Small intestine (tissue), 7 donors: ENCODE measurements around the gene ACTG1. TPM values are rescaled to one million over a fixed set of nuclear protein-coding genes. Genes with fewer than 3 reads are reported as not detected.

Source experiments
- DNase-seq, 2 donors: peaks; one replicate each; pipeline versions ENCODE4 v3.0.0 to v3.0.0-alpha.2; 2013
- FAIRE-seq: peaks from 2 replicates; lab custom pipeline; 2012; peaks lifted over from hg19 to GRCh38; lab: Jason Lieb, UNC
- H3K27ac ChIP-seq, 3 donors: one replicate each; pipeline ENCODE4 v1.5.1; 2013; ENCODE audit warnings: low read length in 2 of 3, mild to moderate bottlenecking in 2 of 3, control low read depth in 1 of 3, inconsistent platforms in 1 of 3, low read depth in 1 of 3, moderate library complexity in 1 of 3
- H3K27me3 ChIP-seq, 3 donors: one replicate each; pipeline ENCODE4 v1.6.1; 2013; ENCODE audit warnings: low read length in 3 of 3, inconsistent platforms in 1 of 3; ENCODE audit not compliant: control insufficient read depth in 3 of 3, insufficient read depth in 3 of 3
- H3K36me3 ChIP-seq, 3 donors: one replicate each; pipeline ENCODE4 v1.6.1; 2013; ENCODE audit warnings: low read length in 3 of 3, inconsistent platforms in 1 of 3, low read depth in 1 of 3, mild to moderate bottlenecking in 1 of 3, moderate library complexity in 1 of 3; ENCODE audit not compliant: control insufficient read depth in 3 of 3, insufficient read depth in 2 of 3
- H3K4me1 ChIP-seq, 3 donors: one replicate each; pipeline ENCODE4 v1.6.1; 2013; ENCODE audit warnings: low read length in 2 of 3, inconsistent platforms in 1 of 3, low read depth in 1 of 3, mild to moderate bottlenecking in 1 of 3, moderate library complexity in 1 of 3; ENCODE audit not compliant: control insufficient read depth in 3 of 3, insufficient read depth in 2 of 3
- H3K4me3 ChIP-seq, 3 donors: one replicate each; pipeline ENCODE4 v1.5.1; 2013; ENCODE audit warnings: low read length in 3 of 3, control low read depth in 1 of 3, inconsistent platforms in 1 of 3, low read depth in 1 of 3, mild to moderate bottlenecking in 1 of 3, moderate library complexity in 1 of 3
- H3K9me3 ChIP-seq, 2 donors: one replicate each; pipeline ENCODE4 v1.6.1; 2013; ENCODE audit warnings: low read depth in 1 of 2, low read length in 1 of 2; ENCODE audit not compliant: control insufficient read depth in 2 of 2, insufficient read depth in 1 of 2
- WGBS, 3 donors: extraction: QIAGEN DNeasy Blood & Tissue Kit; methylation state at CpG; one replicate each; pipeline ENCODE4 v1.1.7; 2013; 5-methylcytosine and 5-hydroxymethylcytosine counted together
- polyA plus RNA-seq, 4 donors: library from polyadenylated mRNA; stranded (reverse) in 3 of 4; unstranded in 1 of 4; fragments of 200-250 nt in 3 of 4; fragments of 120-200 nt in 1 of 4; gene quantifications; one replicate each; pipeline versions ENCODE4 v1.2.1 to v1.2.3, GENCODE V29; 2013
- donor health status: healthy with polysubstance abuse.
- donor health status: control.
- donor health status: control.
- donor health status: Bipolar disorder and iron deficiency.
- donor health status: healthy.

ACTG1 gene
- polyA plus RNA-seq, 4 donors = 1,318 to 3,459 (median 1,787) TPM

DNA sequence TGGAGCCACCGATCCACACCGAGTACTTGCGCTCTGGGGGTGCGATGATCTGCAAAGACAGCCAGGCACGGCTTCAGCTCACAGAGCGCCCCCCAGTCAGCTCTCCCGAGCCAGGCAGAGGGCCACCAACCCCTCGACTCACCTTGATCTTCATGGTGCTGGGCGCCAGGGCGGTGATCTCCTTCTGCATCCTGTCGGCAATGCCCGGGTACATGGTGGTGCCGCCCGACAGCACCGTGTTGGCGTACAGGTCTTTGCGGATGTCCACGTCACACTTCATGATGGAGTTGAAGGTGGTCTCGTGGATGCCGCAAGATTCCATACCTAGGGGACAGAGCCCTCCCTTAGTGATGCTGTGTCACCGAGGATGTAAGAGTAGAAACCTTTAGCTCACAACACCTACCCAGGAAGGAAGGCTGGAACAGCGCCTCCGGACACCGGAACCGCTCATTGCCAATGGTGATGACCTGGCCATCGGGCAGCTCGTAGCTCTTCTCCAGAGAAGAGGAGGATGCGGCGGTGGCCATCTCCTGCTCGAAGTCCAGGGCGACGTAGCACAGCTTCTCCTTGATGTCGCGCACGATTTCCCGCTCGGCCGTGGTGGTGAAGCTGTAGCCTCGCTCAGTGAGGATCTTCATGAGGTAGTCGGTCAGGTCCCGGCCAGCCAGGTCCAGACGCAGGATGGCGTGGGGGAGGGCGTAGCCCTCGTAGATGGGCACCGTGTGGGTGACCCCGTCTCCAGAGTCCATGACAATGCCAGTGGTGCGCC lies 1.6 kb downstream of the ACTG1 start:
- DNase-seq = no peak
- H3K27ac ChIP-seq = peak overlapping the region; percentile 91 to 97 (median 93)
- H3K4me1 ChIP-seq = peaks cover 0 to 15% (median 2%) of the 10 kb centered on the region in 3 donors
- H3K9me3 ChIP-seq = peaks cover 0 to 7% of the 10 kb centered on the region in 2 donors
- peaks cover 13 to 46% (median 15%) of the 10 kb centered on the region in 3 donors for H3K36me3 ChIP-seq
- 0 to 2% (median 1%) methylated on average over 48 of the region's 48 CpGs for WGBS, 3 donors
- peak overlapping the region; percentile 89 to 100 (median 97) for H3K4me3 ChIP-seq
- no peaks in the 10 kb centered on the region for H3K27me3 ChIP-seq
- no peak for FAIRE-seq

- Histone ChIP-seq H3K27ac (peak overlapping the region; percentile 91 to 97 (median 93)), H3K36me3 (peaks cover 13 to 40% (median 15%) of the 10 kb centered on the region in 3 donors), H3K4me3 (peak overlapping the region; percentile 89 to 100 (median 97)), H3K27me3 (no peaks in the 10 kb centered on the region), H3K4me1 (peaks cover 0 to 9% (median 2%) of the 10 kb centered on the region in 3 donors), H3K9me3 (peaks cover 0 to 7% of the 10 kb centered on the region in 2 donors)
- DNase-seq = no peak
- FAIRE-seq = no peak
- WGBS, 3 donors = 1 to 4% (median 2%) methylated on average over 22 of the region's 22 CpGs
Measured at GRCh38 chr17:81509972-81510784, 2.4 kb downstream of the ACTG1 start.

DNA sequence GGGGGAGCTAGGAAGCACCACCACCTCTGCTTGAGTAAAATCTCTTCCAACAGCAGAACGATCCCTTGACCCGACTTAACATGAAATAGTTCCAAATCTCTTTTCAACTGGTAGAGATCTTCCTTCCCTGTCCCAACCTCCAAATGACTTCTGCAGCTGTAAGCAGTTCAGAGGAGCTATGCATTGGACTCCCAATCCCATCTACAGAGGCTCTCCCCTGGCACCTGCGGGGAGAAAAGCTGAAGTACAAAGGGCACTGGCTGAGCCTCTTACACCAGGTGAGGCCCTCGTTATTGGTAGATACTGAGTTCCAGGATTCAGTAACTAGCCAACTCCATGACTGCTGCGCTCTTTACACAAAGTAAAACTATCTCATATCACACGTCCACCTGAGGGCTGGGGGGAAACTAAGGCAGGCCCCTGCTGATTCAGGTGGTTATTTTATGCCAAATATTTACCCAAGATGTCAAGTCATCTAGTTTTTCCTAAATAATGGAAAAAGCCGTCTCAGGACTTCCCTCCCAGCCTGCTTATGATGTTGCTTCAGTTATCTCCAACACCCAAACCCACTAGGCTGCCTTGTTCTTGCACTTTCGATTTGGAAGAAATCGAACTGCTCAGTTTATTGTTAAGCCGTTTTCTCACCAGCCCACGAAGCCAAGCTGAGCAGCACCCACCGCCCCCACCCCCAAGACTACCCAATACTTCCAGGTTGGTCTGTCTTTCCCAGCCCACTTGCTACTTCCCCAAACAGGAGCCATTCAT lies 3.2 kb downstream of the ACTG1 start:
- Histone ChIP-seq H3K4me3 (peak overlapping the region; percentile 89 to 100 (median 97)), H3K27me3 (no peaks in the 10 kb centered on the region), H3K36me3 (peaks cover 13 to 40% (median 15%) of the 10 kb centered on the region in 3 donors), H3K4me1 (peaks cover 0 to 9% (median 2%) of the 10 kb centered on the region in 3 donors), H3K9me3 (peaks cover 0 to 7% of the 10 kb centered on the region in 2 donors), H3K27ac (peak overlapping the region; percentile 72 to 93 (median 78))
- 3 to 14% (median 5%) methylated on average over 12 of the region's 12 CpGs for WGBS, 3 donors
- FAIRE-seq (no peak), DNase-seq (peak; percentile 56 to 84)

GRCh38 chr17:81508639-81509206 lies 3.9 kb downstream of the ACTG1 start:
- H3K27me3 ChIP-seq = no peaks in the 10 kb centered on the region
- WGBS, 3 donors = 44 to 59% (median 49%) methylated on average over 10 of the region's 10 CpGs
- peaks cover 0 to 7% of the 10 kb centered on the region in 2 donors for H3K9me3 ChIP-seq
- peak overlapping the region; percentile 72 to 93 (median 78) for H3K27ac ChIP-seq
- DNase-seq (peak; percentile 37 to 49), FAIRE-seq (no peak)
- peaks cover 0 to 9% (median 2%) of the 10 kb centered on the region in 3 donors for H3K4me1 ChIP-seq
- peaks cover 13 to 40% (median 15%) of the 10 kb centered on the region in 3 donors for H3K36me3 ChIP-seq
- H3K4me3 ChIP-seq = peak overlapping the region in 2 of 3 donors; percentile 89 to 100

- FAIRE-seq (no peak), DNase-seq (no peak)
- H3K4me3 ChIP-seq = no peak overlapping the region
- H3K36me3 ChIP-seq = peaks cover 0 to 3% (median 0%) of the 10 kb centered on the region in 3 donors
- peaks cover 0 to 15% (median 0%) of the 10 kb centered on the region in 3 donors for H3K27me3 ChIP-seq
- H3K9me3 ChIP-seq = peaks cover 0 to 5% of the 10 kb centered on the region in 2 donors
- H3K4me1 ChIP-seq = peaks cover 0 to 2% (median 0%) of the 10 kb centered on the region in 3 donors
- H3K27ac ChIP-seq = no peak overlapping the region
Measured at GRCh38 chr17:81503619-81504018, 9.0 kb downstream of the ACTG1 start.

GRCh38 chr17:81502471-81503017 lies 10.1 kb downstream of the ACTG1 start:
- no peaks in the 10 kb centered on the region for H3K9me3 ChIP-seq
- no peak overlapping the region for H3K4me3 ChIP-seq
- 64 to 69% (median 66%) methylated on average over 12 of the region's 12 CpGs for WGBS, 3 donors
- H3K4me1 ChIP-seq = no peaks in the 10 kb centered on the region
- H3K27me3 ChIP-seq = peaks cover 0 to 15% (median 0%) of the 10 kb centered on the region in 3 donors
- no peak for FAIRE-seq
- no peaks in the 10 kb centered on the region for H3K36me3 ChIP-seq
- H3K27ac ChIP-seq = no peak overlapping the region
- no peak for DNase-seq

- Histone ChIP-seq H3K9me3 (no peaks in the 10 kb centered on the region), H3K27me3 (peaks cover 0 to 15% (median 0%) of the 10 kb centered on the region in 3 donors), H3K36me3 (no peaks in the 10 kb centered on the region), H3K4me1 (no peaks in the 10 kb centered on the region), H3K4me3 (no peak overlapping the region), H3K27ac (no peak overlapping the region)
- DNase-seq (no peak), FAIRE-seq (no peak)
- 60 to 70% (median 69%) methylated on average over 7 of the region's 7 CpGs for WGBS, 3 donors
Measured at GRCh38 chr17:81500047-81500446, 12.6 kb downstream of the ACTG1 start.
